Measurements from ENCODE around the gene NEK1. TPM values are rescaled to one million over a fixed set of nuclear protein-coding genes. Genes with fewer than 3 reads are reported as not detected.

The NEK1 gene
- total and polyA plus RNA-seq, 2 of the 8 experiments (the other 6 are each of a cell fraction or from before 2014, with no cell fraction given), result 3.9 to 11.7 TPM

DNA sequence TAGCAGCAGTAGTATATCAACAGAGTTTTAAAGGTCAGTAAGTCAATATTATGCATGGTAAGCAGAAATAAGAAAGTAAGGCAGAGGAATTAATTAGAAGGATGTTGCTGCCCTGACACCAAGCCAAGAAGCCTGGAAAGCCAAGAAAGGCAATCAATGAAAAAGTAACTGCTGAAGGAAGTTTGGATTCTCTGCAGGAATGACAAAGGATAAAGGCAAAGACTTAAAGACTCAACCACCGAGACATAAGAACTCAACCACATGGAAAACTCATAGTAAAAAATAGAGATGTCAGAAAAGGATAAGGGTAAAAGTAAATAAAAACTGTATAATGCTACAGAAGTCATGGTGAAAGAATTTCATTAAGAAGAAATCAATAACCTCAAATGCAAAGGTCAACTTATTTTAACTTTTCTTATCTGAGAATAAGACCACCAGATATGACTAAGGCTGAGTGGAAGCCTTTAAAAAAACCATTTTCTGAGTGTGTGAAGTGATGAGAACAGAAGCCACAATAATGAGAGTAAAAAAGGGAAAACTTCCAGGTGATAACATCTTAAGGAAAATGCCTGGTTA, 55.2 kb downstream of the NEK1 start:
- no peak overlapping the region for H4K91ac ChIP-seq (replicated peaks; ENCODE audit: insufficient read length, low read length)
- no peak overlapping the region for H3K23ac ChIP-seq (ENCODE audit: insufficient read length)
- H4K5ac ChIP-seq (ENCODE audit: insufficient read length, low read depth, low read length), result no peak overlapping the region
- no peak overlapping the region for H4K8ac ChIP-seq (ENCODE audit: extremely low read depth, insufficient read depth, low read length)
- no peaks in the 10 kb centered on the region for H3K79me1 ChIP-seq (ENCODE audit: low read depth, low read length)
- FAIRE-seq, result no peak
- no peaks in the 10 kb centered on the region for H4K20me1 ChIP-seq (replicated peaks in 1 of 2; ENCODE audit: control insufficient read depth in 1 of 2, insufficient read depth in 2 of 2, low read length in 2 of 2)
- no peak overlapping the region for H2AFZ ChIP-seq (ENCODE audit: low read length)
- no peak overlapping the region for H3K27ac ChIP-seq (ENCODE audit: low read depth, low read length)
- H3K9ac ChIP-seq (replicated peaks in 1 of 4; ENCODE audit: extremely low read depth in 1 of 4, low read depth in 3 of 4, low read length in 3 of 4), result no peak overlapping the region
- no peak overlapping the region for H2BK20ac ChIP-seq (ENCODE audit: low read length)
- DNase-seq (ENCODE audit: low read depth in 1 of 2, low spot score in 2 of 2), result no peak
- no peak overlapping the region for H3K4me3 ChIP-seq (ENCODE audit: extremely low read depth in 1 of 4, insufficient read depth in 2 of 4, low read depth in 3 of 4, low read length in 4 of 4)
- no peak overlapping the region for H2BK120ac ChIP-seq (replicated peaks; ENCODE audit: low read depth, low read length)
- H3K14ac ChIP-seq (ENCODE audit: insufficient read length), result no peak overlapping the region
- 82% methylated on average over 1 of the region's 1 CpG; no CpG with 5 or more reads in 1 of the 2 experiments for WGBS, 2 experiments (ENCODE audit: extremely low coverage in 1 of 2, insufficient coverage in 1 of 2, insufficient read length in 1 of 2, insufficient replicate concordance in 2 of 2, low coverage in 1 of 2, low lambda C conversion rate in 2 of 2, missing lambda C conversion rate in 1 of 2)
- no peak overlapping the region for H2BK15ac ChIP-seq (ENCODE audit: low read length)
- no peak overlapping the region for H3K56ac ChIP-seq (replicated peaks; ENCODE audit: insufficient read length, low read depth, low read length)
- no peaks in the 10 kb centered on the region for H3K23me2 ChIP-seq (ENCODE audit: low read depth, low read length)
- H3K4me2 ChIP-seq (ENCODE audit: insufficient read depth in 1 of 2, low read depth in 2 of 2, low read length in 2 of 2), result no peak overlapping the region
- H3K79me2 ChIP-seq (ENCODE audit: control insufficient read depth in 1 of 2, insufficient read depth in 2 of 2, low read length in 2 of 2), result no peaks in the 10 kb centered on the region
- H3K4me1 ChIP-seq (replicated peaks in 1 of 4; ENCODE audit: control insufficient read depth in 3 of 4, insufficient read depth in 4 of 4, low read length in 3 of 4), result no peaks in the 10 kb centered on the region
- H3K4ac ChIP-seq (replicated peaks; ENCODE audit: insufficient read length, low read depth, low read length), result no peak overlapping the region
- POLR2A ChIA-PET (ENCODE audit: partially characterized antibody), result interaction anchor here (0.7 kb wide), 1 partner anchor 12 kb away, joined by 3 read pairs; no protein-coding TSS in a partner anchor
- no peak for TF ChIP-seq ASH2L (IDR thresholded peaks at IDR 0.05; ENCODE audit: low read length)
- no peak for TF ChIP-seq RNF2 (IDR thresholded peaks at IDR 0.05; ENCODE audit: borderline replicate concordance, low read depth, low read length, missing control alignments, poor library complexity, severe bottlenecking)
- no peak for TF ChIP-seq RAD21 (IDR thresholded peaks at IDR 0.05 in 1 of 2, conservative IDR thresholded peaks at IDR 0.05 in 1 of 2; ENCODE audit: low read depth in 2 of 2, low read length in 2 of 2)
- TF ChIP-seq SP2 (IDR thresholded peaks at IDR 0.05; ENCODE audit: low read length), result no peak
- TF ChIP-seq SIX5 (IDR thresholded peaks at IDR 0.05; ENCODE audit: low read depth, low read length), result no peak
- no peak overlapping the region for H3K18ac ChIP-seq (ENCODE audit: extremely low read depth, low read length)
- CTCF ChIA-PET (ENCODE audit: partially characterized antibody), result no interaction called here
- H2AK5ac ChIP-seq (ENCODE audit: low read depth, low read length), result no peak overlapping the region
- H2BK5ac ChIP-seq (ENCODE audit: low read depth, low read length), result no peak overlapping the region
- no peaks in the 10 kb centered on the region for H3K9me3 ChIP-seq (ENCODE audit: insufficient read depth in 2 of 2, low read depth in 1 of 2, low read length in 1 of 2)
- peaks cover 0 to 5% (median 1%) of the 10 kb centered on the region in 4 experiments; a peak in 3 of 8 replicates for H3K36me3 ChIP-seq (ENCODE audit: control insufficient read depth in 2 of 4, insufficient read depth in 4 of 4, low read length in 3 of 4)
- H3K27me3 ChIP-seq (replicated peaks in 1 of 4; ENCODE audit: control insufficient read depth in 3 of 4, extremely low read depth in 1 of 4, insufficient read depth in 3 of 4, low read length in 3 of 4), result no peaks in the 10 kb centered on the region
- no peak overlapping the region for H2BK12ac ChIP-seq (ENCODE audit: low read depth, low read length)
